Measurements from ENCODE around the gene BBC3.
"Not testable (repeated sequence)": the region's sequence is repeated elsewhere in the genome, so short reads cannot be mapped to it uniquely, and the experiment has no call there.

BBC3 gene

DNA sequence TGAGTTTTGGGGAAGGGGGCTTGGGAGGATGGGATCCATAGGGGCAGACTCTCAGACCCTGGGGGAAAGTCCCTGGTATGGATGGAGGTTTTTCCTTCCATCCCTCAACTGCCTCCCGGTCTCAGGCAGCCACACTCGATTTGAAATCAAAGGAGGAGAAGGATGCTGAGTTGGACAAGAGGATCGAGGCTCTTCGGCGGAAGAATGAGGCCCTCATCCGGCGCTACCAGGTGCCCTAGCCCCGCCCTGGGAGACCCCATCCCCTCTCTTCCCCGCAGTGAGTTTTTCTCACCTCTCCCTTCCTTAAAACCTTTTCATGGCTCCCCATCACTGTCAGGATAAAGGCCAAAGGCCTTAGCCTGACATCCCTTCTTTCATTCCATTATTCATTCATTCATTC is 27.4 kb upstream of the BBC3 start:
- DNase-seq (ENCODE audit: low spot score): no peak

DNA sequence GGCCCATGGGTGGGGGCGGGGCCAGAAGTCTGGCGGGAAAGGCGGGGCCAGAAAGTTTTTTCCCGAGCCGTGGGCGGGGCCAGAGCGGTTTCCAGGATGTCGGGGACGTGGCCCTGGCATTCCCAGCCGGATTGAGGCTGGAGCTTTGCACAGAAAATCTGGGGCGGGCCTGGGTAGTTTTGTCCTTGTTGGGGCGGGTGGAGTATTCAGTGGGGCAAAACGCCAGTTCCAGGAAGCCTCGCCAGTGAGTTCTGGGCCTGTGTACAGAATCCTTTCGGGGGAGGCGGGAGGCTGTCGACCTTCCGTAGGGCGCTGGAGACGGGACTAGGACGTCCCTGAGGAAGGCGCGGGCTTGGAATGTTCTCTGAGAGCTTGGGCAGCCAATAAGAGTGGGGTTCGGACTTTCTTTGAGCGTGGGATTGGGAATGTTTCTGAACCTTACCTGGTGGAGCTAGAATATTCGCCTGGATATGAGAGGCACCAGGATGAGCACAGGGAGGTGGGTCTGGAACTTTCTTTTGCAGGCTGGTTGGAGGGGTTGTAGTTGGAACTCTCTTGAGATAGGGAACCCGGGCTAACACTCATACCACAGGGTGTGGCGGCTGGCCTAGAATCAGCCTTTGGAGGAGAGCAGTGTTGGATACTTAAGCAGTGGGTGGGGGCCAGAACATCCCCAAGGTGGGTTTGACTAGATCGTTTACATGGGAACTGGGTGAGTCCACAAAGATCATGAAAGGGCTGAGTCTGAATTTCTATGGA is 26.6 kb upstream of the BBC3 start:
- DNase-seq (ENCODE audit: low spot score): no peak

DNA sequence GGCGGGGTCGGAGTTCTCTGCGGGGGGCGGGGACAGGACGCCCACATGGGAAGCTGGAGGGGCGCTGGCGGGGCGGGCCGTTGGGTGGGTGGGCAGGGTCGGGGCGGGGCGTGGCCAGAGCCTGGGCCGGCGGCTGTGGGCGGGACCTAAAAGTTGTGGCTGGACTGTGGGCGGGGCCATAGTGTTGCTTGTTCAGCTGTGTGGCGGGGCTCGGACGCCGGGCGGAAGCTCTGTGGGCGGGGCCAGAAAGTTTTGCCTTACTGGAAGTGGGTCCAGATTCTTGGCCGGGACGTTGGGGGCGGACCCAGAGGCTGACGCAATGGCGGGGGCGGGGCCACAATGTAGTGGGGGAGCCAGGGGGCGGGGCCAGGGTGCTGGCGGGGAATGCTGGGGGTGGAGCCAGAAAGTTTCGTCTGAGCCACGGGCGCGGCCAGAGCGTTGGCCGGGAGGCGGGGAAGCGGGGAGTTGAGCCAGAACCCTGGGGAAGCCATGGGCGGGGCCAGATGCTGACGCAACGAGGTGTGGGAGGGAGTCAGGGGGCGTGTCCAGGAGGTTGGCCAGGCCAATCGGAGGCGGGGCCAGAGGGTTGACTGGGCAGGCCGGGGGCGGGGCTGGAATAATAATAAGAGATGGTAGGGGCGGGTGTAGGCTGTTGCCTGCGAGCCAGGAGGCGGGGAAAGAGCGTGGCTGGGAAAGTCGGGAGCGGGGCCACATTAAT is 25.9 kb upstream of the BBC3 start:
- DNase-seq (ENCODE audit: low spot score): peak; percentile 97

DNA sequence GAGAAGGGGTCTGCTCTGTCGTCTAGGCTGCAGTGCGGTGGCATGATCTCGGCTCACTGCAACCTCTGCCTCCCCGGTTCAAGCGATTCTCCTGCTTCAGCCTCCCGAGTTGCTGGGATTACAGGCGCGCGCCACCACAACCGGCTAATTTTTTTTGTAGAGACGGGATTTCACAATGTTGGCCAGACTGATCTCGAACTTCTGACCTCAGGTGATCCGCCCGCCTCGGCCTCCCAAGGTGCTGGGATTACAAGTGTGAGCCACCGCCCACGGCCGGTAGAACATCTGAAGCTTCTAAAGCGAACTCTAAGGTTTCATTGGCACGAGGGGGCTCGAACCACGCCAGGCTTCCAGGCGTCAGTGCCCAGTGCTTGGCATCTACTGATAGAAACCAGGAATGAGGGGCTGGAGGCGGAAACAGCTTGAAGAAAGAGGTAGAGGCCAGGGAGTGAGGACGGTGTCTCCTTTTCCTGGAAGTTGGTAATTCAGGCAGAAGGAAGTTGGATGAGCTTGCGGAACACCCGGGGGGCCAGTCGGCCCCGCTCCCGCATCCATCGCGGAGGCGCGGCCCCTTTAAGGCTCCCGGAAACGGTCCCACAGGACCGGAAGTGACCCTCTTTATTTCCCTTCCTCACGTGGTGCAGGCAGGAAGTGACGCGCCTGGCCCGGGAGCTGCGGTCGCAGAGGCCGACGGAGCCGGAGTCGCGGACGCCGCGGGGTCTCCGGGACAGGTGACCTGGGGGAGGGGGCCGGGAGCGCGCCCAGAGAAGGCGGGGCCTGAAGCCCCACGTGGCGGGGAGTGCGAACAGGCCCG is 25.1 kb upstream of the BBC3 start, which contains the start of gene CCDC9:
Gene CCDC9 (plus strand): TSS at position 647 of the 814 bp plus-strand sequence. CDS start 1,876 bp downstream, outside the sequence.
- peak; percentile 93 for DNase-seq (ENCODE audit: low spot score)

DNA sequence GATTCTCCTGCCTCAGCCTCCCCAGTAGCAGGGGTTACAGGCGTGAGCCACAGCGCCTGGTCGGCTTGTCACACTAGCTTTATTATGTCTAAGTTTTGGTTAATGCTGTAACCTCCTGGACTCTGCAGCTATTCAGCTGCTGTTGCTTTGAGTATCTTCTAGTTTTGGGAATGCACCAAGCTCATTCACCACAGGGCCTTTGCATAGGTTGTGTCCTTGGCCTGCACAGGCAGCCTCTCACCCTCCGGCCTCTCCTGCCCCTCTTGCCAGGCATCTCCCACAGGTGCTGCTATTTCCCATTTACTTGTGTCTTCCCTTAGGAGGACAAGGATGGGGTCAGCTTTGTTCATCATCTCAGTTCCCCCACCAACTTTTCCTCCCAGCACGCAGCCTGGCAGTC is 23.0 kb upstream of the BBC3 start:
- DNase-seq (ENCODE audit: low spot score): no peak

DNA sequence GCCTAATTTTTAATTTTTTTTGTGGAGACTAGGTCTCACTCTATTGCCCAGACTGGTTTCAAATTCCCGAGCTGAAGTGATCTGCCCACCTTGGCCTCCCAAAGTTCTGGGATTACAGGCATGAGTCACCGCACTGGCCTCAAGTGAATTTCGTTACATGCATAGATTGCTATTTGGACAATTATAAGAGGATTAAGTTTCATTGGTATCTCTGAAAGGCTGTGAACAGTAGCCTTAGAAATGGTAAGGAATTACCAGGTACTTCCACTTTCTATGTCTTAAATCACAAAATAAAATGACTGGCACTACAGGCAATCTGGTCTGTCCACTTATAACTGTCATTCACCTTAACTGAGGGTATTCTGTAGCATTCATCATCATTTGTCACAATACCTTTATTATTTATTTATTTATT is 22.5 kb upstream of the BBC3 start:
- no peak for DNase-seq (ENCODE audit: low spot score)

DNA sequence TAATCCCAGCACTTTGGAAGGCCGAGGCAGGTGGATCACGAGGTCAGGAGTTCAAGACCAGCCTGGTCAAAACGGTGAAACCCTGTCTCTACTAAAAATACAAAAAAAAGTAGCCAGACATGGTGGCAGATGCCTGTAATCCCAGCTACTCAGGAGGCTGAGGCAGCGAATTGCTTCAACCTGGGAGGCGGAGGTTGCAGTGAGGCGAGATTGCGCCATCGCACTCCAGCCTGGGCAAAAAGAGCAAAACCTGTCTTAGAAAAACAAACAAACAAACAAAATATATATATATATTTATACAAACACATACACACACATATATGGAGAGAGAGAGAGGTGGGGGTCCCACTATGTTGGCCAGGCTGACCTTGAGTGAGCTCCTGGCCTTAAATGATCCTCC is 22.0 kb upstream of the BBC3 start:
- not testable (repeated sequence) for DNase-seq (ENCODE audit: low spot score)

DNA sequence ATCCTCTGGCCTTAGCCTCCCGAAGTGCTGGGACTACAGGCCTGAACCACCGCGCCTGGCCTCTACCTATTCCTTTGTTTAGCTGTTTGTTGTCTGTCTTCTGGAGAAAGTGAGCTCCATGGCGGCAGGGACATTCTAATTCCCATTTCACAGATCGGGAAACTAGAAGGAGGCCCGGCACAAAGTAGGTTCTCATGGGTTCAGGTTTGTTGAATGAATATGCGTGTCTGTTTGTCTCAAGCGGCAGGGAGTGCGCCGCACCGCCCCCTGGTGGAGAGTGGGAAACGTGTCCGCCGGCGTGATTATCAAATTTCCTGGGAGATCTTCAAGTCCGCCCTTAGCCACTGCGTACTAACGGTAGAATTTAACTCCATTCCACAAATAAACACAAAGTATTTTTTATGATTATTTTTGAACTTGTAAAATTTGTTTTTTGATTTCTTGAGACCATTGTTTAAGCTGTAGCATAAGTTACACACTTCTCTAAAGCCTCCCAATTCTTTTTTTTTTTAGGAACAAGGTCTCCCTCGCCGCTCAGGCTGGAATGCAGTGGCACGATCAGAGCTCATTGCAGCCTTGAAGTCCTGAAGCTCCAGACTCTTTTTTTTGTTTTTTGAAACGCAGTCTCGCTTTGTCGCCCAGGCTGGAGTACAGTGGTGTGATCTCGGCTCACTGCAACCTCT is 16.4 kb upstream of the BBC3 start:
- DNase-seq (ENCODE audit: low spot score): peak; percentile 69

DNA sequence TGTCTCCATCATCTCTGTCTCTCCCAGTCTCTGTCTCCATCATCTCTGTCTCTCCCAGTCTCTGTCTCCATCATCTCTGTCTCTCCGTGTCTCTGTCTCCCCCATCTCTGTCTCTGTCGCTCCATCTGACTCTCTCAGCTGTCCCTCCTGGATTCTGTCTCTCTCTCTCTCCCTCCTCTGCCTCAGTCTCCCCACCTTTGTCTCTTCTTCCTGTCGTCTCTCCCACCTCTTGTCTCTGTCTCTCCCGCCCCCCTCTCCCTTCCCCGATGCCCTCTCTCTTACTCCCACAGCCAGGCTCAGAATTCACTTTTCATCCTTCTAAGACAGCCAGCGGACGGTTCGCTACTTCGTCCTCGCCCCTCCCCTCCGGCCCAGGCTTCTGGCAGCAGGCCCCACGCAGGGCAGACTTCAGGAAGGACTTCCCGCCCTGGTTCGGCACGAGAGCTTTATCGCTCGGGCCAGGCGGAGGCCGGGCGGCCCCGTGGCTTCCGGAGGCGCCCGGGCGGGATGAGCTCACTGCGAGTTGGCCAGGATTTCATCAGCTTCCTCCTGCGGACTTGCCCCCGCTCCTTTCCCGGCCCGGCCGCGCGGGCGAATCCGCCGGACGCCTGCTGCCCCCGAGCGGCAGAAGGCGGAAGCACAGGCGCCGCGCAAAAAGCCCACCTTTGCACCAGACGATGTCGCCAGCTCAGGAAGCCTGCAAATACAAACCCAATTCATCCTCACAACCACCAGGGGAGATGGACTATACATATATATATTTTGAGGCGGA is 13.0 kb upstream of the BBC3 start:
- DNase-seq (ENCODE audit: low spot score): peak; percentile 94

DNA sequence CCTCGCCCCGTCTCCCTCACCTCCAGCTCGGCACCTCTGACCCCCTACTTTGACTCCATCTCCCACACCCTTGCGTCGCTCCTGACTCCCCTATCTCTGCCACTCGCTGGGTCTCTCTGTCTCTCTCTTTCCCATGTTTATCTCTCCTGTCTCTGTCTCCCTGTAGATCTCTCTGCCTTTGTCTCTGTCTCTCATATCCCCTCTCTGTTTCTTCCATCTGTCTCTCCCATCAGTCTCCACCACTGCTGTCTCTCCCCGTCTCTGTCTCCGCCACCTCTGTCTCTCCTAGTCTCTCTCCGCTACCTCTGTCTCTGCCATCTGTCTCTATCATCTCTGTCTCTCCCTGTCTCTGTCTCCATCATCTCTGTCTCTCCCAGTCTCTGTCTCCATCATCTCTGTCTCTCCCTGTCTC is 12.4 kb upstream of the BBC3 start:
- no peak for DNase-seq (ENCODE audit: low spot score)

DNA sequence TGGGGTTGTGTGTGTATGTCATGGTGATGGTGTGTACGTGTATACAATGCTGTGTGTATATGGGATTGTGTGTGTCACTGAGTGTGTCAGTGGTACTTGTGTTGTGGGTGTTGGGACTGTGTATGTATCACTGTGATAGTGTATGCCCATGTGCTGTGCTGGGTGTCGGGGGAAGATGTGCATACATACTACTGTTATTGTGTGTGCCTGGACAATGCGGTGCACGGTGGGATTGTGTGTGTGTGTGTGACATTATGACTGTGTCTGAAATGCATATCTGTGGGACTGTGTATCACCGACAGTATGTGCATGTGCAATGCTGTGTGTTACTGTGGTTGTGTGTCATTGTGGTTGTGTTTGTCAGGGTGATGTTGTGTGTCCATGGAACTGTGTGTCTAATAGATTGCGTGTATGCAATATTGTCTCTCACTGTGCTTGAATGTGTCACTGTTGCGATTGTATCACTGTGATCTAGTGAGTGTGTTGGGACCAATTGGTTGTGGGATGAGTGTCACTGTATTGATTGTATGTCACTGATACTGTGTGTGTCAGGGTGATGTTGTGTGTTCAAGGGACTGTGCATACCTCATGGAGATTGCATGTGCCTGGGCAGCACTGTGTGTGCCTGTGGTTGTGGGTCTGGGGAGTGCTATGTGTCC is 11.0 kb upstream of the BBC3 start:
- no peak for DNase-seq (ENCODE audit: low spot score)

DNA sequence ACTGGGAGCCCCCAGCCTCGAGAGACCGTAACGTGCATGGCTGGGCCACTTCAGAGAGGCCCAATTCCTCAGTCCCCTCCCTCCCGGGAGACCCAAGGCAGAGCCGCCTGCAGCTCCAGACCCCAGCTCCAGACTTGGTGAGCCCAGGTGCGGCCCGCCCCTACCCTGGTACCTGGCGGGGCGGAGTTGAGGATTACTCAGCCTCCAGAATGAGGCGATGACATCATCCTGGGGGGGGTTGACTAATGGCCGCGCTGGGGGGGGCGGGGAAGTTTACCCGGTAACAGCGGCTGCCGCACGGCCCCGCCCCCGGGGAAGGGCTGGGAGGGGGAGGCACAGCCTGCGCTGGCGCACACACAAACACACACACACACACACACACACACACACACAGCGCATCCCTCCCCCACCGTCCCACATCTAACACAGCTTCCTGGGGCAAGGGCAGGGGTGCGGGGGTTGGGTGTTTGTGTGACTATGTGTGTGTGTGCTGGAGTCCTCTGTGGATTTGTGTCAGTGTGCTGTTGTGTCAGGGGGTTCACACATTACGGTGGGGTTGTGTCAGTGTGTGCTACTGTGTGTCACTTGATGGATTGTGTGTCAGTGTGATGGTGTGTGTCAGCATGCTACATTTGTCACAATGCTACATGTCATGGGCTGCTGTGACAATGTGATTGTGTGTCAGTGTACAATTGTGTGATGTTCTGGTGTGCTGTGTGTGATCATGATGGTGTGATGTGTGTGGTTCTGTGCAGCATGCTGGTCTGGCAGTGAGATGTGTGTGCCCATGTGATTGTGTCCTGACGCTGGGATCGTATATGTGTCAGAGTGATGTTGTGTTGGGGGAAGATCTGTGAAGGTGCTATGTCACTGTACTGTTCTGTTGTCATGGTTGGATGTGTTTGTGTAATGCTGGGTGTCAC is 10.3 kb upstream of the BBC3 start:
- peak; percentile 86 for DNase-seq (ENCODE audit: low spot score)

DNA sequence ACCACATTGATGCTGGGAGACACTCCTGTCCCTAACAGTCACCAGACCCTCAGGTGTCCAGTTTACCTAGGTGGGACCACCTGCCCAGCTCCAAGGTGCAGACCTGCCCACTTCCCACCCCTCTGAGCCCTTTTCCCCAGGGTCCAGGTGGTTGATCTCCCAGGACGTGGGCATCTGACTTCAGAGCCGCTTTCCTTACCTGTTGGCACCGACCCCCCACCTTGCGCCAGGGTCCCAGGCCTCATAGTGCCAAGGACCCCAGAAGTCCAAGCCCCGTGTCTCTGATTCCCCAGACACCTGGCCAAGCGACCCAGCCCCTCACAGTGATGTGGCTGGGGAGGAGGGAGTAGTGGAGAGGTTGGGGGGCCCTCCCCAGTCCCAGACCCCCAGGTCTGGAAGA is 9.6 kb upstream of the BBC3 start:
- no peak for DNase-seq (ENCODE audit: low spot score)

DNA sequence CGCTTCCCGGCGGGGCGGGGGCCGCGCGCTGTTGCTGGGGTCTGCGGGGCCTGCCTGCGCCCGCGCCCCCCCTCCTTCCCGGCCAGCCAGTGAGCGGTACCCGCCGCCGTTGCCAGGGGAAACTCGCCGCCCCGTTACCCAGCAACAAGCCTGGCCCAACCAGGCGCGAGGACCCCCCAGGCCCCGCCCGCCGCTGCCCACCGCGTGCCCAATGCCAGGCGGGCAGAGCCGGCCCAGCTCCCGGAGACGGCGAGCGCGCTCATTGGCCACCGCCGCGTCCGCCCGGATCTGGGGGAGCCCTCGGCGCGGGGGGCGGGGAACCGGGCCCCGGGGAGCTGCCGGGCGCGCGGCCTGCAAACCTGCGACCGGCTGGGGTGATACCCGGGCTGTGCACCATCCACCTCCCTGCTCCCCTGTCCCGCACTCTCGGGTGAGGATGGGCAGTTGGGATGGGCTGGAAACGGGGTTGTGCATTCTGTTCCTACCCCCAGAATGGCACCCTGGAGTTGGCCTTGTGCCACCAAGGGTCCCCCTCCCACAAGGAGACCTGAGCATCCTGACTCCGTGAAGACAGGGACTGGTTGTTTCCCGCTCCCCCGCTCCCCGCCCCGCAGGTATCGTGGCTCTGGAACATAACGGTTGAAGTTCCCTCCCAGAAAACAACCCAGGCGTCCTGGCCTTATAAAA is 8.8 kb upstream of the BBC3 start:
- DNase-seq (ENCODE audit: low spot score): peak; percentile 54

DNA sequence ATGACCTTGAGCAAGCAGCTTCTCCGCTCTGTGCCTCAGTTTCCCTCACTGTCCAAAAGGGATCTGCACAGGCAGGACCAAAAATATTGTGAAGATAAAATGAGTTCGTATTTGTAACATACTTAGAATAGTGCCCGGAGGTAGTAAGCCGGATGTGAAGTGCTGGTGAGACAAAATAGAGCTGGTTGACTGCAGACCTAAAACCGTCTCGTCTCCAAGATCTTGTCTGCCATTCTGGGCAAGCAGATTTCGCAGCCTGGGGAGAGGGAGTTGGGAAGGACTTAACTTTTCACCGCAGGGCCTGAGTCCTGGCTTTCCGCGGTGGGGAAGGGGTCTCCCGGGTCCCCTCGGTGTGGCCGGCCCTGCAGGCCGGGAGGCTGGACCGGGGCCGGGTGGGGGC is 8.2 kb upstream of the BBC3 start:
- no peak for DNase-seq (ENCODE audit: low spot score)

DNA sequence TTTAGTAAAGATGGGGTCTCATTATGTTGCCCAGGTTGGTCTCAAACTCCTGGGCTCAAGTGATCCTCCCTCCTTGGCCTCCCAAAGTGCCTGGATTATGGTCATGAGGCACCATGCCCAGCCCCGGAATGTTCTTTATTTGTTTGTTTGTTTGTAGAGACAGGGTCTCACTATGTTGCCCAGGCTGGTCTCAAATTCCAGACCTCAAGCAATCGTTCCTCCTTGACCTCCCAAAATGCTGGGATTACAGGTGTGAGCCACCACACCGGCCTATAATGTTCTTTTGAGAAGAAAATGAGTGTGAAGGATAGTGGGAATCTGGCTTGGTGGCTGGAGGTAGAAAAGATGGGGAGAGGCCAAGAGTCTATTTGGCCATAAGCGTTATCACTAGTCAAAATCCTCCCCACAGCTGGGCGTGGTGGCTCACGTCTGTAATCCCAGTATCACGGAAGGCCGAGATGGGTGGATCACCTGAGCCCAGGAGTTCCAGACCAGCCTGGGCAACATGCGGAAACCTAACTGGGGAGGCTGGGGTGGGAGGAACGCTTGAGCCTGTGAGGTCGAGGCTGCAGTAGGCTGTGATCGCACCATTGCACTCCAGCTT is 5.2 kb upstream of the BBC3 start:
- no peak for DNase-seq (ENCODE audit: low spot score)

DNA sequence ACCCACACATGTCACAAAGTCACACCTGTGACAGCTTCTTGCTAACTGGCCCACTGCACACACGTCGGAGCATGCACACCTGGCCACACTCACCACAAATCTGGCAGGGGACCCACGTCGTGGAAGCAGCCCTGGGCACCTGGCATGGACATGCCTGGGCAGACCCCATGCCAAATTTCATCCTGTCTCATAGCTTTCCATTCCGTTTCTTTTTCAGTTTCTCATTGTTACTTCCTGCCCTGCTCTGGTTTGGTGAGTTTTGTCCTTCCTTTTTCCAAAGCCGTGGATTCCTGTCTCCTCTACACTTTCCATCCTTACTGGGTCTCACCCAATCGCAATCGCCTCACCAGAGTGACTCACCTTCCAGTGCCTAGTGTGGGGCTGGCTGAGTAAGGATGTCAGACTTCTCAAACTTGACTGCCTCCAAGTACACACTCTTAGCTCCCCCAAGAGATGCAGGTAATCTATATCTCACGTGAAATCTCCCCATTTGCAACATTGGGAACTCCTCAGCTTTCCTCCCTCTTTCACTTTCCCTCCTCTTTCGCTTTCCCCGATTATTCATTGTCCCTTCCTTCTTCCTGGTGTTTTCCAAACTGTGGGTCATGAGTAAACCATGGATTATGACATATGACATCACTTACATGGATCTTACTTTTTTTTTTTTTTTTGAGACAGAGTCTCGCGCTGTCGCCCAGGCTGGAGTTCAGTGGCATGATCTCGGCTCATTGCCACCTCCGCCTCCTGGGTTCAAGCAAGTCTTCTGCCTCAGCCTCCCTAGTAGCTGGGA is 1.6 kb upstream of the BBC3 start:
- DNase-seq (ENCODE audit: low spot score): peak; percentile 59

Measured in AG20443 (cell line).